Muscle layer of duodenum (tissue), 2 donors: ENCODE data around the gene ZBTB20.

Experiments used
- H3K27ac ChIP-seq: one replicate; pipeline ENCODE4 v1.7.0; 2013; ENCODE audit warnings: mild to moderate bottlenecking, low read length
- H3K27me3 ChIP-seq: one replicate; pipeline ENCODE4 v1.7.0; 2013; ENCODE audit warnings: low read depth, mild to moderate bottlenecking, control low read depth, low read length
- H3K36me3 ChIP-seq, 2 donors: one replicate each; pipeline ENCODE4 v1.7.0; 2013; ENCODE audit warnings: low read length in 2 of 2, control low read depth in 1 of 2, mild to moderate bottlenecking in 1 of 2; ENCODE audit not compliant: insufficient read depth in 2 of 2, control insufficient read depth in 1 of 2
- H3K4me1 ChIP-seq, 2 donors: one replicate each; pipeline ENCODE4 v1.7.0; 2013; ENCODE audit warnings: low read length in 2 of 2, mild to moderate bottlenecking in 2 of 2, control low read depth in 1 of 2, moderate library complexity in 1 of 2; ENCODE audit not compliant: insufficient read depth in 2 of 2, control insufficient read depth in 1 of 2
- H3K4me3 ChIP-seq, 2 donors: one replicate each; pipeline ENCODE4 v1.7.0; 2013; ENCODE audit warnings: low read length in 2 of 2, low read depth in 1 of 2, mild to moderate bottlenecking in 1 of 2
- H3K9me3 ChIP-seq, 2 donors: one replicate each; pipeline ENCODE4 v1.7.0; 2013; ENCODE audit warnings: low read length in 2 of 2, control low read depth in 1 of 2, mild to moderate bottlenecking in 1 of 2; ENCODE audit not compliant: control insufficient read depth in 1 of 2
- donor health status: healthy.

Gene ZBTB20

GRCh38 chr3:114846252-114846651 is 300.8 kb downstream of the ZBTB20 start:
- Histone ChIP-seq H3K27me3 (no peaks in the 10 kb centered on the region), H3K27ac (peak overlapping the region; percentile 72), H3K9me3 (no peaks in the 10 kb centered on the region), H3K4me3 (no peak overlapping the region), H3K4me1 (peaks cover 0 to 12% of the 10 kb centered on the region in 2 donors), H3K36me3 (no peaks in the 10 kb centered on the region)

- Histone ChIP-seq H3K27ac (no peak overlapping the region), H3K9me3 (no peaks in the 10 kb centered on the region), H3K4me1 (no peaks in the 10 kb centered on the region), H3K4me3 (no peak overlapping the region), H3K36me3 (no peaks in the 10 kb centered on the region), H3K27me3 (no peaks in the 10 kb centered on the region)
Observed at GRCh38 chr3:114841515-114841914, 305.6 kb downstream of the ZBTB20 start.

- no peaks in the 10 kb centered on the region for H3K36me3 ChIP-seq
- H3K4me1 ChIP-seq = peaks cover 0 to 3% of the 10 kb centered on the region in 2 donors
- no peak overlapping the region for H3K27ac ChIP-seq
- H3K9me3 ChIP-seq = no peaks in the 10 kb centered on the region
- H3K4me3 ChIP-seq = no peak overlapping the region
- H3K27me3 ChIP-seq = no peaks in the 10 kb centered on the region
Observed at GRCh38 chr3:114839476-114839875, 307.6 kb downstream of the ZBTB20 start.

GRCh38 chr3:114838025-114838424 is 309.1 kb downstream of the ZBTB20 start:
- Histone ChIP-seq H3K4me3 (no peak overlapping the region), H3K36me3 (no peaks in the 10 kb centered on the region), H3K4me1 (peaks cover 0 to 3% of the 10 kb centered on the region in 2 donors), H3K27ac (no peak overlapping the region), H3K27me3 (no peaks in the 10 kb centered on the region), H3K9me3 (no peaks in the 10 kb centered on the region)

- no peak overlapping the region for H3K27ac ChIP-seq
- peaks cover 0 to 3% of the 10 kb centered on the region in 2 donors for H3K4me1 ChIP-seq
- no peak overlapping the region for H3K4me3 ChIP-seq
- H3K36me3 ChIP-seq = no peaks in the 10 kb centered on the region
- no peaks in the 10 kb centered on the region for H3K27me3 ChIP-seq
- no peaks in the 10 kb centered on the region for H3K9me3 ChIP-seq
Observed at GRCh38 chr3:114834175-114834940, 312.7 kb downstream of the ZBTB20 start.

- no peak overlapping the region for H3K27ac ChIP-seq
- H3K4me3 ChIP-seq = no peak overlapping the region
- no peaks in the 10 kb centered on the region for H3K9me3 ChIP-seq
- no peaks in the 10 kb centered on the region for H3K36me3 ChIP-seq
- peaks cover 0 to 3% of the 10 kb centered on the region in 2 donors for H3K4me1 ChIP-seq
- no peaks in the 10 kb centered on the region for H3K27me3 ChIP-seq
Observed at GRCh38 chr3:114831861-114832260, 315.2 kb downstream of the ZBTB20 start.

GRCh38 chr3:114830652-114831051 is 316.4 kb downstream of the ZBTB20 start:
- Histone ChIP-seq H3K36me3 (no peaks in the 10 kb centered on the region), H3K4me1 (peaks cover 0 to 3% of the 10 kb centered on the region in 2 donors), H3K9me3 (no peaks in the 10 kb centered on the region), H3K4me3 (no peak overlapping the region), H3K27me3 (no peaks in the 10 kb centered on the region), H3K27ac (no peak overlapping the region)

DNA sequence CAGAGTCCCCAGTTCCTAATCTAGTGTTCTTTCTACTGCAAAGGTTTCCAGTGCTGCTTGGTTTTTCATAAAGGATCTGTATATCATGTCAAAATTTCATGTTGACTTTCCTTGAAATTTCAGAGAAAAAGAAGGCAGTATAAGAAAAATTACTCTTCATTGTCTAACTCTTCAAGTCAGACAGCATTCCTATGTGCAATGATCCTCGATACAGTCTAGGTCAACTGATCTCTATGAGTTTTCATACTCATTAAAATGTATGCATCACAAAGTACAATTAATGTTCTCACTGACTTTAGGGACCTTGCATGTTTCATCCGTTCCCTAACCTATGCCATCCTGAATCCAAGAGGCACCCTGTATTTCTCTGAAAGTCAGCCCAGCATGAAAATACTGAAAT is 317.3 kb downstream of the ZBTB20 start:
- Histone ChIP-seq H3K4me1 (no peaks in the 10 kb centered on the region), H3K27ac (no peak overlapping the region), H3K4me3 (no peak overlapping the region), H3K9me3 (no peaks in the 10 kb centered on the region), H3K27me3 (no peaks in the 10 kb centered on the region), H3K36me3 (no peaks in the 10 kb centered on the region)

DNA sequence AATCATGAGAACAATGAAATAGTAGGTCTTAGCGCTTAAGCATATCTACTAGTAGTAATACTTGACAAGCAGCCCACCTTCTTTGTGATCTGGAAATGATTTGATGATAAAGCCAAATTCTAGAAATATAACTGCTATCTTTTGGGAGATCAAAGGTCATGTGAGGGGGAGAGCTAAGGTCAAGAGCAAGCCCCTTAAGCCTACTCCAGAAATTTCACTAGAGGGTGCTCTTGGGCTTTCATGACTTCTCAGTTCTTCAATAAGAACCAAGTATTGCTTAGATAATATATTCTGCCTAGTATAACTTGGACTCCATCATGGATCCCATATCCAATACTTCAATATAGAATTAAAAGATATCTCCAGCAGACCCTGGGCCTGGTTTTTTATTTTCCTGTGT is 319.6 kb downstream of the ZBTB20 start:
- Histone ChIP-seq H3K9me3 (no peaks in the 10 kb centered on the region), H3K4me3 (no peak overlapping the region), H3K27me3 (no peaks in the 10 kb centered on the region), H3K4me1 (no peaks in the 10 kb centered on the region), H3K27ac (no peak overlapping the region), H3K36me3 (no peaks in the 10 kb centered on the region)

DNA sequence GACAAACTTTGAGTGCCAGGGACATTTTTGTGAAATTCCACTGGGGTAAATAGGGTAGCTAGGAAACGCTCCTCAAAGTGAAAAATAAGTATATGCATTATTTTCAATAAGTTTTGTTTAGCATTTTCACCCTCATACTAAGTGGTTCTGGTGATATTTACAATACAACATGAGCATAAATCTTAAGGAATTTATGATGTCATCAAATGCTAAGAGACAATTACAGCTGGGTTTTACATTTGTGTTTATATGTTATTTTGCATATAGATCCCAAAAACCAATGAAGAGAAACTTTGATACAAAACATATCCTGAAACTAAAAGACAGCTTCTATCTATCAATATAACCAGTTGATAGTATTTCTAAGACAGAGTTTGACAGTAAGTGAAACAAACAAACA is 323.1 kb downstream of the ZBTB20 start:
- Histone ChIP-seq H3K36me3 (no peaks in the 10 kb centered on the region), H3K27me3 (no peaks in the 10 kb centered on the region), H3K9me3 (no peaks in the 10 kb centered on the region), H3K27ac (no peak overlapping the region), H3K4me1 (no peaks in the 10 kb centered on the region), H3K4me3 (no peak overlapping the region)

DNA sequence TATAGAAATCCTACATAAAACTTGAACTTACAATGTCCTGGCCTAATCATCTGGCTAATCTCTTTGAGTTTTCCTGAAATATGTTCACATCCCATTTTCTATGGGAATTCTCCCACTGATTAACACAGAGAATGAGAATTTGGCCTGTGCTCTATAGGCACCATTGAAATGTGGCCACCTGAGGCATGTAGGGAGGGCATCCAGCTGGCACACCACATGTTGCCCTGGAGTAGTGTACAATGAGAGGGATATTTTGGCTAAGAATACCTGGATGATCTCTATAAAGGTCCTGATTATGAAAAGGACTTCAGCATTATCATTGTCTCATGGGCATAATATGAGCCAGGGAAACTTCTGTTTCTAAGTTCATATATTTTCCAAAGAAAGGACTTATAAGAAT is 324.0 kb downstream of the ZBTB20 start:
- no peaks in the 10 kb centered on the region for H3K36me3 ChIP-seq
- no peaks in the 10 kb centered on the region for H3K4me1 ChIP-seq
- H3K4me3 ChIP-seq = no peak overlapping the region
- no peaks in the 10 kb centered on the region for H3K9me3 ChIP-seq
- no peak overlapping the region for H3K27ac ChIP-seq
- H3K27me3 ChIP-seq = no peaks in the 10 kb centered on the region

GRCh38 chr3:114816052-114816451 is 331.0 kb downstream of the ZBTB20 start:
- Histone ChIP-seq H3K27me3 (no peaks in the 10 kb centered on the region), H3K36me3 (no peaks in the 10 kb centered on the region)

More at GRCh38 chr3:114816052-114816451, 331.0 kb downstream of the ZBTB20 start:
- H3K4me3 ChIP-seq = no peak overlapping the region
- no peak overlapping the region for H3K27ac ChIP-seq
- no peaks in the 10 kb centered on the region for H3K4me1 ChIP-seq
- H3K9me3 ChIP-seq = no peaks in the 10 kb centered on the region
